Fibroblast of lung (primary cell): ENCODE data around the gene MCM3AP. TPM values are rescaled to one million over a fixed set of nuclear protein-coding genes. Genes with fewer than 3 reads are reported as not detected.

Experiments used
- DNase-seq, 2 donors: peaks; one replicate each; pipeline versions ENCODE4 v3.0.0 to v3.0.0-alpha.2; 2010; ENCODE audit warnings: low read depth in 2 of 2
- H2AFZ ChIP-seq: 2 replicates; pipeline ENCODE4 v1.5.1; 2012; ENCODE audit warnings: low read length, control low read depth, inconsistent platforms
- H3K27ac ChIP-seq: 2 replicates; pipeline ENCODE4 v1.5.1; 2011; ENCODE audit warnings: low read length, control low read depth; ENCODE audit not compliant: insufficient read depth
- H3K27me3 ChIP-seq: 2 replicates; pipeline ENCODE4 v1.5.1; 2011; ENCODE audit warnings: mild to moderate bottlenecking, low read length; ENCODE audit not compliant: control insufficient read depth, insufficient read depth
- H3K36me3 ChIP-seq: 2 replicates; pipeline ENCODE4 v1.5.1; 2011; ENCODE audit warnings: low read length; ENCODE audit not compliant: control insufficient read depth, insufficient read depth
- H3K4me1 ChIP-seq: 2 replicates; pipeline ENCODE4 v1.5.1; 2011; ENCODE audit warnings: low read length; ENCODE audit not compliant: control insufficient read depth, insufficient read depth; ENCODE audit errors: extremely low read depth
- H3K4me2 ChIP-seq: 2 replicates; pipeline ENCODE4 v1.5.1; 2011; ENCODE audit warnings: low read length, control low read depth; ENCODE audit not compliant: insufficient read depth; ENCODE audit errors: extremely low read depth
- H3K4me3 ChIP-seq, 4 experiments: fragments of 200-600 bp in 1 of 4; sonication (generic) in 1 of 4; replicated peaks in 1 of 4; 2 replicates each; pipeline ENCODE4 v1.5.1; 2011 to 2016; ENCODE audit warnings: low read length in 4 of 4, low read depth in 3 of 4, mild to moderate bottlenecking in 3 of 4, control low read depth in 2 of 4, inconsistent platforms in 1 of 4, mixed read lengths in 1 of 4; ENCODE audit not compliant: insufficient read depth in 1 of 4; ENCODE audit errors: control extremely low read depth in 1 of 4
- H3K79me2 ChIP-seq: 2 replicates; pipeline ENCODE4 v1.5.1; 2012; ENCODE audit warnings: mild to moderate bottlenecking, low read length, inconsistent platforms; ENCODE audit not compliant: control insufficient read depth, insufficient read depth
- H3K9ac ChIP-seq: 2 replicates; pipeline ENCODE4 v1.5.1; 2011; ENCODE audit warnings: mild to moderate bottlenecking, low read length, control low read depth; ENCODE audit not compliant: insufficient read depth
- H3K9me3 ChIP-seq: 2 replicates; pipeline ENCODE4 v1.5.1; 2012; ENCODE audit warnings: low read depth, low read length; ENCODE audit not compliant: control insufficient read depth, insufficient read depth
- H4K20me1 ChIP-seq: 2 replicates; pipeline ENCODE4 v1.5.1; 2011; ENCODE audit warnings: low read length; ENCODE audit not compliant: control insufficient read depth, insufficient read depth; ENCODE audit errors: extremely low read depth
- CTCF ChIP-seq, 2 donors: IDR thresholded peaks in 1 of 2; conservative IDR thresholded peaks in 1 of 2; 1 replicate in 1 of 2; 2 replicates in 1 of 2; pipeline ENCODE4 v1.5.1; 2011 to 2012; ENCODE audit warnings: low read length in 2 of 2, control low read depth in 1 of 2, inconsistent platforms in 1 of 2, low read depth in 1 of 2, mild to moderate bottlenecking in 1 of 2
- EZH2 ChIP-seq: IDR thresholded peaks from 2 replicates; pipeline ENCODE4 v1.5.1; 2012; ENCODE audit warnings: low read length, control low read depth, mild to moderate bottlenecking; ENCODE audit errors: missing control alignments
- polyA plus RNA-seq, 2 donors: library from polyadenylated mRNA; depleted of rRNA in 1 of 2; stranded (reverse) in 1 of 2; unstranded in 1 of 2; fragments of >200 nt; gene quantifications; 2 replicates each; pipeline ENCODE4 v1.2.1, GENCODE V29; 2011 to 2012; ENCODE audit warnings: missing spikeins in 1 of 2
- total RNA-seq: library from RNA; depleted of rRNA; stranded (reverse); fragments of >200 nt; gene quantifications from 2 replicates; pipeline ENCODE4 v1.2.1, GENCODE V29; 2014

MCM3AP gene
- total and polyA plus RNA-seq, 2 donors (not counting 1 experiment from before 2014, with no cell fraction given), result 40.4 to 64.6 TPM

DNA sequence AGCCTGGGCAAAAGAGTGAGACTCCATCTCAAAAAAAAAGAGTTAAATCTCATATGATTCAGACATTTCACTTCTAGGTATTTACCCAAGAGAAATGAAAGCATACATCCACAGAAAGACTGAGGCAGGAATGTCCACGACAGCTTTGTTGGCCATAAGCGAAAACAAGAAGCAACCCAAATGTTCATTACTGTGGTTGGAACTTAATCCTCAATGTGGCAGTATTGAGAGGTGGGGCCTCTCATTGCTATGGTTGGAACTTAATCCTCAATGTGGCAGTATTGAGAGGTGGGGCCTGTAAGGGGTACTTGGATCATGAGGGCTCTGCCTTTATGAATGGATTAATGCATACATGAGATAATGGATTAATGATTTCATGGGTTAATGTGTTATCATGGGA is 23.0 kb upstream of the MCM3AP start:
- H3K9ac ChIP-seq, result no peak overlapping the region
- no peak overlapping the region for H3K4me2 ChIP-seq
- no peak overlapping the region for H3K4me3 ChIP-seq
- H4K20me1 ChIP-seq, result no peaks in the 10 kb centered on the region
- DNase-seq, result no peak
- no peak overlapping the region for H2AFZ ChIP-seq
- no peaks in the 10 kb centered on the region for H3K4me1 ChIP-seq
- no peaks in the 10 kb centered on the region for H3K9me3 ChIP-seq
- peaks cover 8% of the 10 kb centered on the region for H3K36me3 ChIP-seq
- no peak for TF ChIP-seq EZH2
- TF ChIP-seq CTCF (conservative IDR thresholded peaks at IDR 0.05 in 1 of 2, IDR thresholded peaks at IDR 0.05 in 1 of 2; ENCODE audit: low read depth in 1 of 2, low read length in 2 of 2), result no peak
- no peak overlapping the region for H3K27ac ChIP-seq
- no peaks in the 10 kb centered on the region for H3K27me3 ChIP-seq
- no peaks in the 10 kb centered on the region for H3K79me2 ChIP-seq

- TF ChIP-seq CTCF (conservative IDR thresholded peaks at IDR 0.05 in 1 of 2, IDR thresholded peaks at IDR 0.05 in 1 of 2; ENCODE audit: low read depth in 1 of 2, low read length in 2 of 2) (no peak), EZH2 (no peak)
- no peak overlapping the region for H3K27ac ChIP-seq
- H3K9ac ChIP-seq, result no peak overlapping the region
- H3K79me2 ChIP-seq, result no peaks in the 10 kb centered on the region
- peak in 1 of 2 donors; percentile 82 for DNase-seq
- no peak overlapping the region for H3K4me3 ChIP-seq
- H3K4me1 ChIP-seq, result no peaks in the 10 kb centered on the region
- no peaks in the 10 kb centered on the region for H4K20me1 ChIP-seq
- no peaks in the 10 kb centered on the region for H3K27me3 ChIP-seq
- no peak overlapping the region for H2AFZ ChIP-seq
- peaks cover 6% of the 10 kb centered on the region for H3K36me3 ChIP-seq
- no peak overlapping the region for H3K4me2 ChIP-seq
- no peaks in the 10 kb centered on the region for H3K9me3 ChIP-seq
Measured at GRCh38 chr21:46307625-46308024, 22.2 kb upstream of the MCM3AP start.

- Histone ChIP-seq H3K27me3 (no peaks in the 10 kb centered on the region), H3K79me2 (no peaks in the 10 kb centered on the region), H3K4me1 (no peaks in the 10 kb centered on the region), H3K4me2 (no peak overlapping the region), H2AFZ (no peak overlapping the region), H3K9ac (no peak overlapping the region), H3K9me3 (no peaks in the 10 kb centered on the region), H3K4me3 (no peak overlapping the region), H4K20me1 (no peaks in the 10 kb centered on the region), H3K36me3 (peaks cover 6% of the 10 kb centered on the region), H3K27ac (no peak overlapping the region)
- no peak for DNase-seq
- no peak for TF ChIP-seq CTCF (conservative IDR thresholded peaks at IDR 0.05 in 1 of 2, IDR thresholded peaks at IDR 0.05 in 1 of 2; ENCODE audit: low read depth in 1 of 2, low read length in 2 of 2)
Measured at GRCh38 chr21:46304955-46305354, 19.5 kb upstream of the MCM3AP start.
